B cell (primary cell): Measurements from ENCODE around the gene LHX4.

ENCODE experiments used
- EZH2 ChIP-seq: IDR thresholded peaks from 2 replicates; pipeline ENCODE4 v1.6.1; 2012; ENCODE audit warnings: borderline replicate concordance, low read depth, mild to moderate bottlenecking, moderate library complexity, low read length; ENCODE audit not compliant: insufficient read depth, poor library complexity, severe bottlenecking
- TF ChIP-seq, protein P1 (sequence below): fragments of 200-600 bp; IDR thresholded peaks from one replicate; pipeline ENCODE4 v1.8.0; 2022; ENCODE audit warnings: antibody characterized with exemption, mild to moderate bottlenecking

- TF ChIP-seq, protein P1, sequence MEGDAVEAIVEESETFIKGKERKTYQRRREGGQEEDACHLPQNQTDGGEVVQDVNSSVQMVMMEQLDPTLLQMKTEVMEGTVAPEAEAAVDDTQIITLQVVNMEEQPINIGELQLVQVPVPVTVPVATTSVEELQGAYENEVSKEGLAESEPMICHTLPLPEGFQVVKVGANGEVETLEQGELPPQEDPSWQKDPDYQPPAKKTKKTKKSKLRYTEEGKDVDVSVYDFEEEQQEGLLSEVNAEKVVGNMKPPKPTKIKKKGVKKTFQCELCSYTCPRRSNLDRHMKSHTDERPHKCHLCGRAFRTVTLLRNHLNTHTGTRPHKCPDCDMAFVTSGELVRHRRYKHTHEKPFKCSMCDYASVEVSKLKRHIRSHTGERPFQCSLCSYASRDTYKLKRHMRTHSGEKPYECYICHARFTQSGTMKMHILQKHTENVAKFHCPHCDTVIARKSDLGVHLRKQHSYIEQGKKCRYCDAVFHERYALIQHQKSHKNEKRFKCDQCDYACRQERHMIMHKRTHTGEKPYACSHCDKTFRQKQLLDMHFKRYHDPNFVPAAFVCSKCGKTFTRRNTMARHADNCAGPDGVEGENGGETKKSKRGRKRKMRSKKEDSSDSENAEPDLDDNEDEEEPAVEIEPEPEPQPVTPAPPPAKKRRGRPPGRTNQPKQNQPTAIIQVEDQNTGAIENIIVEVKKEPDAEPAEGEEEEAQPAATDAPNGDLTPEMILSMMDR, result no peak
- no peak for TF ChIP-seq EZH2
These were observed 44.0 kb upstream of the LHX4 start for GRCh38 chr1:180185971-180186645.
